DOHH2 (cell line): ENCODE data around the gene CTDP1.

Experiments used
- CTCF ChIP-seq: fragments of 200-600 bp; sonication (generic); IDR thresholded peaks from one replicate; pipeline ENCODE4 v1.5.1; 2014; ENCODE audit warnings: antibody characterized with exemption, mild to moderate bottlenecking, low read depth, low read length; ENCODE audit not compliant: poor library complexity, severe bottlenecking
- EZH2phosphoT487 ChIP-seq: fragments of 200-600 bp; sonication (generic); IDR thresholded peaks from 2 replicates; pipeline ENCODE4 v1.6.1; 2017; ENCODE audit warnings: borderline replicate concordance, mild to moderate bottlenecking, antibody characterized with exemption, low read length, moderate library complexity, mixed read lengths

- no peak for TF ChIP-seq CTCF
- TF ChIP-seq EZH2phosphoT487: no peak
Observed at GRCh38 chr18:79699653-79700052, 20.1 kb downstream of the CTDP1 start.
